Endothelial cell of umbilical vein (primary cell): ENCODE measurements around the gene ALS2.

Source experiments
- EZH2 ChIP-seq: IDR thresholded peaks from 2 replicates; pipeline ENCODE4 v1.6.1; 2012; ENCODE audit warnings: borderline replicate concordance, low read depth, mild to moderate bottlenecking, moderate library complexity, low read length, inconsistent platforms; ENCODE audit not compliant: severe bottlenecking
- TF ChIP-seq, protein P1 (sequence below), 2 donors: IDR thresholded peaks; 1 replicate in 1 of 2; 2 replicates in 1 of 2; pipeline ENCODE4 v1.5.1; 2011; ENCODE audit warnings: low read length in 2 of 2, mild to moderate bottlenecking in 2 of 2, moderate library complexity in 2 of 2, control low read depth in 1 of 2, inconsistent platforms in 1 of 2, low read depth in 1 of 2; ENCODE audit not compliant: insufficient read depth in 1 of 2; ENCODE audit errors: extremely low read depth in 1 of 2

DNA sequence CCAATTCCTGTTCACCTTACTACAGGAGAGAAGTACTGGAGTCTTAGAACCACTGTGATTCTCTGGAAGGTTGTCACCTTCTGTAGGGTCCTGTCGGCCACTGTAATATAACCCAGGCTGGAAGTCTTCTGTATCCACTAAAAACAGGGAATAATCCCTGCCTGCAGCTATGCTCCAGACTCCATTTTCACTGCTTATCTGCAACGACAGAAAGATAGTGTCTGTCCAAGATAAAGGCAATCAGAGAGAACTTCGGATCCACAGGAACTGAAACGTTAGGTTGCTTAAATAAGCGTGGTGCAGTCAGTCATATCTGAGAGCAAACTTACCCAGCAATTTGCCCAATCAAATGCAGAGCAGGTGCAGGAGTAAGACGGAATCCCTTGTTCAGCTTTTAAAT lies 34.2 kb downstream of the ALS2 start:
- TF ChIP-seq EZH2 = no peak
- TF ChIP-seq, protein P1, sequence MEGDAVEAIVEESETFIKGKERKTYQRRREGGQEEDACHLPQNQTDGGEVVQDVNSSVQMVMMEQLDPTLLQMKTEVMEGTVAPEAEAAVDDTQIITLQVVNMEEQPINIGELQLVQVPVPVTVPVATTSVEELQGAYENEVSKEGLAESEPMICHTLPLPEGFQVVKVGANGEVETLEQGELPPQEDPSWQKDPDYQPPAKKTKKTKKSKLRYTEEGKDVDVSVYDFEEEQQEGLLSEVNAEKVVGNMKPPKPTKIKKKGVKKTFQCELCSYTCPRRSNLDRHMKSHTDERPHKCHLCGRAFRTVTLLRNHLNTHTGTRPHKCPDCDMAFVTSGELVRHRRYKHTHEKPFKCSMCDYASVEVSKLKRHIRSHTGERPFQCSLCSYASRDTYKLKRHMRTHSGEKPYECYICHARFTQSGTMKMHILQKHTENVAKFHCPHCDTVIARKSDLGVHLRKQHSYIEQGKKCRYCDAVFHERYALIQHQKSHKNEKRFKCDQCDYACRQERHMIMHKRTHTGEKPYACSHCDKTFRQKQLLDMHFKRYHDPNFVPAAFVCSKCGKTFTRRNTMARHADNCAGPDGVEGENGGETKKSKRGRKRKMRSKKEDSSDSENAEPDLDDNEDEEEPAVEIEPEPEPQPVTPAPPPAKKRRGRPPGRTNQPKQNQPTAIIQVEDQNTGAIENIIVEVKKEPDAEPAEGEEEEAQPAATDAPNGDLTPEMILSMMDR (IDR thresholded peaks at IDR 0.05; ENCODE audit: extremely low read depth in 1 of 2, insufficient read depth in 1 of 2, low read depth in 1 of 2, low read length in 2 of 2) = no peak
